ENCODE data around the gene ARID3A. TPM values are rescaled to one million over a fixed set of nuclear protein-coding genes. Genes with fewer than 3 reads are reported as not detected.

Gene ARID3A
- total RNA-seq, 3 donors from 2014 or later (not counting 1 experiment from before 2014, with no cell fraction given), result 15.9 to 24.6 (median 24.2) TPM

DNA sequence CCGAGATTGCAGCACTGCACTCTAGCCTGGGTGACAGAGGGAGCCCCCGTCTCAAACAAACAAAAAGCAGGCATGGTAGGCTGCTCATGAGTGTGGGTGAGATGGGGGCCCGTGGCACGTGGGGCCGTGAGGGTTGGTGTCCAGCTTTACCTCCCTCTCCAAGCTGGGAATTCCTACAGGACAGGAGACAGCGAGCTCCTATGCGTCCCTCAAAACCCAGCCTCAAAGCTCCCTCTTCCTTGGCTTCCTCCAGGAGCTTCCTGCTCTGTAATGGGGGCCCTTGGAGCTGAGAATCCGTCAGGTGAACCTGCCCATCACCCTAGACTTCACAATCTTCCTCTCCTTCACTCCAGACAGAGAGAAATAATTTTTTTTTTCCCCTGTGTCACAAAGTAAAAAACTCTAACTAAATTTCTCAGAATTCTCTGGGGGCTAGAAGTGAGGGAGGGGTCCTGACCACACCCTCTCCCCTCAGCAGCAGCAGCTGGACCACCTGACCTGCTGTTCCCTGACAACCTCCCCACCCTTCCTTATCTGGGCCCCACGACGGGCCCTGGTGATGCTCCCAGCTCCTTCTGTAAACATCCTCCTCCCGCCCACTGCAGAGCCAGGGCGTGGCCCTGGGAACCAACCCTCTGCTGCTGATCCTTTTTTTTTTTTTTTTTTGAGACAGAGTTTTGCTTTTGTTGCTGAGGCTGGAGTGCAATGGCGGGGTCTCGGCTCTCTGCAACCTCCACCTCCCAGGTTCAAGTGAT lies 36.2 kb downstream of the ARID3A start:
- H3K27ac ChIP-seq (ENCODE audit: low read length), result no peak overlapping the region

DNA sequence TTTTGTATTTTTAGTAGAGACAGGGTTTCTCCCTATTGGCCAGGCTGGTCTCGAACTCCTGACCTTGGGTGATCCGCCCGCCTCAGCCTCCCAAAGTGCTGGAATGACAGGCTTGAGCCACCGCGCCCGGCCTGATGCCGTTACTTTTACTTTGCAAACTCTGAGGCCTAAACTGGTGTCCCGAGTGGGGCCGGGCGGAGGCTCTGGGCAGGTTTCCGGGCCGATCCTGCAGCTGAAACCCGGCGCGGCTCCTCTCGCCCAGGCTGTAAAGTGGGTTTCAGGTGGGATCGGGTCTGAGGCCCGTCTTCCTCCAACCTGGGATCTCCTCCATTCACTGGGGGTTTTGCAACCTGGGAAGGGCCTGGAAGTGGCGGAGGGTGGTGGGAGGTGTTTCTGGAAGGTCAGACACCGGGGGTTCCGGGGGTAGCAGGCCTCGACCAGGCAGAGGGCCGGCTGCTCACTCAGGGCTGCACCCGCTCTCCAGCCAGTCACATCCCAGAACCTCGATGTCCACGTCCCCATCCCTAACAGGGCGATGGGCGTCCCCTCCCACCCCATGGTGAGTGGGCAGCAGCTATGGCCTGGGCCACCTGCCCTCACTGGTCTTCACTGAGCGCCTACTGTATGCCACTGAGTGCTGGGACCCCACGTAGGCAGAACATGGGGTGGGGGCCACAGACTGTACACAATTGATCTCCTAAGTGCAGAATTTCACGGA lies 37.0 kb downstream of the ARID3A start:
- H3K27ac ChIP-seq (ENCODE audit: low read length), result no peak overlapping the region
- 93% methylated on average over 31 of the region's 31 CpGs for WGBS (ENCODE audit: insufficient coverage)
- H3K4me1 Mint-ChIP-seq, result no peaks in the 10 kb centered on the region
- intact Hi-C loops (cut with micrococcal nuclease), result no loop called here
- no peaks in the 10 kb centered on the region for H3K27me3 Mint-ChIP-seq (ENCODE audit: low read depth in 2 of 2)
- H3K4me3 ChIP-seq (ENCODE audit: low read length), result no peak overlapping the region
- H3K9me3 ChIP-seq (ENCODE audit: control insufficient read depth, insufficient read depth, low read length), result no peaks in the 10 kb centered on the region
- ATAC-seq (no peak), DNase-seq (no peak)
- no peaks in the 10 kb centered on the region for H3K27me3 ChIP-seq (ENCODE audit: control insufficient read depth, insufficient read depth, low read length)
- H3K36me3 ChIP-seq (ENCODE audit: control insufficient read depth, insufficient read depth, low read length), result peaks cover 17% of the 10 kb centered on the region
- H3K4me1 ChIP-seq (ENCODE audit: control insufficient read depth, insufficient read depth, low read length), result no peaks in the 10 kb centered on the region
- TF ChIP-seq, protein P1, sequence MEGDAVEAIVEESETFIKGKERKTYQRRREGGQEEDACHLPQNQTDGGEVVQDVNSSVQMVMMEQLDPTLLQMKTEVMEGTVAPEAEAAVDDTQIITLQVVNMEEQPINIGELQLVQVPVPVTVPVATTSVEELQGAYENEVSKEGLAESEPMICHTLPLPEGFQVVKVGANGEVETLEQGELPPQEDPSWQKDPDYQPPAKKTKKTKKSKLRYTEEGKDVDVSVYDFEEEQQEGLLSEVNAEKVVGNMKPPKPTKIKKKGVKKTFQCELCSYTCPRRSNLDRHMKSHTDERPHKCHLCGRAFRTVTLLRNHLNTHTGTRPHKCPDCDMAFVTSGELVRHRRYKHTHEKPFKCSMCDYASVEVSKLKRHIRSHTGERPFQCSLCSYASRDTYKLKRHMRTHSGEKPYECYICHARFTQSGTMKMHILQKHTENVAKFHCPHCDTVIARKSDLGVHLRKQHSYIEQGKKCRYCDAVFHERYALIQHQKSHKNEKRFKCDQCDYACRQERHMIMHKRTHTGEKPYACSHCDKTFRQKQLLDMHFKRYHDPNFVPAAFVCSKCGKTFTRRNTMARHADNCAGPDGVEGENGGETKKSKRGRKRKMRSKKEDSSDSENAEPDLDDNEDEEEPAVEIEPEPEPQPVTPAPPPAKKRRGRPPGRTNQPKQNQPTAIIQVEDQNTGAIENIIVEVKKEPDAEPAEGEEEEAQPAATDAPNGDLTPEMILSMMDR (IDR thresholded peaks at IDR 0.05), result no peak
- no peaks in the 10 kb centered on the region for H3K9me3 Mint-ChIP-seq
- no peak overlapping the region for H3K4me3 Mint-ChIP-seq
- H3K36me3 Mint-ChIP-seq, result no peaks in the 10 kb centered on the region
- H3K27ac Mint-ChIP-seq, result no peak overlapping the region

More for the DNA sequence above, 36.2 kb downstream of the ARID3A start:
- no peaks in the 10 kb centered on the region for H3K9me3 ChIP-seq (ENCODE audit: control insufficient read depth, insufficient read depth, low read length)
- WGBS (ENCODE audit: insufficient coverage), result 87% methylated on average over 12 of the region's 14 CpGs
- no peaks in the 10 kb centered on the region for H3K36me3 Mint-ChIP-seq
- no peak overlapping the region for H3K4me3 ChIP-seq (ENCODE audit: low read length)
- H3K27ac Mint-ChIP-seq, result no peak overlapping the region
- DNase-seq (no peak), ATAC-seq (no peak)
- H3K27me3 Mint-ChIP-seq (ENCODE audit: low read depth in 2 of 2), result no peaks in the 10 kb centered on the region
- H3K36me3 ChIP-seq (ENCODE audit: control insufficient read depth, insufficient read depth, low read length), result peaks cover 12% of the 10 kb centered on the region
- intact Hi-C loops (cut with micrococcal nuclease), result no loop called here
- TF ChIP-seq, protein P1 (IDR thresholded peaks at IDR 0.05), result no peak
- H3K27me3 ChIP-seq (ENCODE audit: control insufficient read depth, insufficient read depth, low read length), result no peaks in the 10 kb centered on the region
- H3K4me3 Mint-ChIP-seq, result no peak overlapping the region
- no peaks in the 10 kb centered on the region for H3K4me1 ChIP-seq (ENCODE audit: control insufficient read depth, insufficient read depth, low read length)
- no peaks in the 10 kb centered on the region for H3K4me1 Mint-ChIP-seq
- no peaks in the 10 kb centered on the region for H3K9me3 Mint-ChIP-seq

DNA sequence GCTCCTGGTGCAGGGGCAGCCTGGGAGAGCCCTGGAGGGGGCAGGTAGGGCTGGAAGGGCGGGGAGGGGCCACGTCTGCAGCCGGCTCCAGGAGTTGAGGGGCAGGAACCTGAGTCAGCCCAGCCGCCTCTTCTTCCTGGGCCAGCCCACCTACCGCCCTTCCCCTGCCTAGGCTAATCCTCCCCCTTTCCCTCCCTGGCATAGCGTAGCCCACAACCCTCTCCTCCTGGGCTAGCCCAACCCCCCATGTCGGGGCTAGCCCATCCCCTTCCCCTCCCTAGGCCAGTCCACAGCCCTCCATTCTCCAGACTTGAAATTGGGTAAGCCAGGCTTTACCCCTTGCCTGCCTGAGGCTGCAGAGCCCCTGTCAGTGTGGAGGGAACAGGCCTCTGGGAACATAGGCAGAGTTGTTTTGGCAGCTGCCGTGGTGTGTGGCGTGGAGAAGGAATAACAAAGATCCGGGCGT lies 37.7 kb downstream of the ARID3A start:
- Mint-ChIP-seq H3K9me3 (no peaks in the 10 kb centered on the region), H3K36me3 (no peaks in the 10 kb centered on the region), H3K27me3 (ENCODE audit: low read depth in 2 of 2) (no peaks in the 10 kb centered on the region), H3K4me1 (no peaks in the 10 kb centered on the region), H3K27ac (no peak overlapping the region), H3K4me3 (no peak overlapping the region)
- Histone ChIP-seq H3K27me3 (ENCODE audit: control insufficient read depth, insufficient read depth, low read length) (no peaks in the 10 kb centered on the region), H3K4me1 (ENCODE audit: control insufficient read depth, insufficient read depth, low read length) (no peaks in the 10 kb centered on the region), H3K4me3 (ENCODE audit: low read length) (no peak overlapping the region), H3K9me3 (ENCODE audit: control insufficient read depth, insufficient read depth, low read length) (no peaks in the 10 kb centered on the region), H3K36me3 (ENCODE audit: control insufficient read depth, insufficient read depth, low read length) (peaks cover 19% of the 10 kb centered on the region), H3K27ac (ENCODE audit: low read length) (no peak overlapping the region)
- TF ChIP-seq, protein P1 (IDR thresholded peaks at IDR 0.05), result no peak
- DNase-seq, result no peak
- intact Hi-C loops (cut with micrococcal nuclease), result no loop called here
- no peak for ATAC-seq
- WGBS (ENCODE audit: insufficient coverage), result 92% methylated on average over 11 of the region's 11 CpGs
